NK-92 treated with Interleukin-12 subunit alpha and Interleukin-12 subunit beta, amount 100 ng/mL, for 24 hours (cell line): Measurements from ENCODE around the gene UVSSA.

Experiments
- DNase-seq: peaks from one replicate; lab custom pipeline; 2025; lab: John Stamatoyannopoulos, UW

UVSSA gene

GRCh38 chr4:1407657-1408333 lies 60.8 kb downstream of the UVSSA start:
- no peak for DNase-seq

GRCh38 chr4:1408418-1408817 lies 61.4 kb downstream of the UVSSA start:
- DNase-seq, result no peak

- DNase-seq, result no peak
Measured at GRCh38 chr4:1409079-1409478, 62.1 kb downstream of the UVSSA start.

GRCh38 chr4:1409491-1410425 lies 62.8 kb downstream of the UVSSA start:
- DNase-seq, result no peak

GRCh38 chr4:1410491-1411325 lies 63.7 kb downstream of the UVSSA start:
- DNase-seq, result no peak

- DNase-seq, result no peak
Measured at GRCh38 chr4:1411436-1412375, 64.7 kb downstream of the UVSSA start.

- no peak for DNase-seq
Measured at GRCh38 chr4:1412376-1413203, 65.6 kb downstream of the UVSSA start.

- no peak for DNase-seq
Measured at GRCh38 chr4:1413204-1413663, 66.2 kb downstream of the UVSSA start.

GRCh38 chr4:1413687-1414479 lies 66.9 kb downstream of the UVSSA start:
- DNase-seq, result no peak

GRCh38 chr4:1414831-1415680 lies 68.0 kb downstream of the UVSSA start:
- no peak for DNase-seq

- no peak for DNase-seq
Measured at GRCh38 chr4:1415681-1415981, 68.6 kb downstream of the UVSSA start.

GRCh38 chr4:1416051-1416947 lies 69.3 kb downstream of the UVSSA start:
- DNase-seq, result no peak

- no peak for DNase-seq
Measured at GRCh38 chr4:1416948-1417260, 69.9 kb downstream of the UVSSA start.

- no peak for DNase-seq
Measured at GRCh38 chr4:1417522-1418390, 70.7 kb downstream of the UVSSA start.

- DNase-seq, result no peak
Measured at GRCh38 chr4:1418494-1419285, 71.7 kb downstream of the UVSSA start.

GRCh38 chr4:1419708-1420107 lies 72.7 kb downstream of the UVSSA start:
- DNase-seq, result no peak
